SK-N-SH (cell line): Measurements from ENCODE around the gene RNASE1. TPM values are rescaled to one million over a fixed set of nuclear protein-coding genes. Genes with fewer than 3 reads are reported as not detected.
"Not testable (repeated sequence)": the region's sequence is repeated elsewhere in the genome, so short reads cannot be mapped to it uniquely, and the experiment has no call there.

ENCODE experiments used
- CTCF ChIA-PET: fragments of 300-600, 350-600 bp; formaldehyde crosslinking; extraction: SDS; loops from one replicate; lab custom pipeline; 2021; lab: Yijun Ruan, JAX
- POLR2A ChIA-PET: fragments of 350-600 bp; sonication (Branson Sonifier 250); formaldehyde crosslinking; extraction: SDS; loops from one replicate; lab custom pipeline; 2020; ENCODE audit warnings: antibody characterized with exemption, inconsistent platforms; lab: Yijun Ruan, JAX
- DNase-seq: peaks from one replicate; pipeline ENCODE4 v3.0.0; 2012
- H2AFZ ChIP-seq: fragments of 200-600 bp; sonication (generic); 2 replicates; pipeline ENCODE4 v1.8.1; 2016; ENCODE audit warnings: antibody characterized with exemption, mild to moderate bottlenecking, low read depth
- H3F3A ChIP-seq: fragments of 200-600 bp; sonication (generic); replicated peaks from 2 replicates; pipeline ENCODE3; 2016; ENCODE audit warnings: antibody characterized with exemption, mild to moderate bottlenecking; ENCODE audit not compliant: insufficient read depth
- H3K27ac ChIP-seq, 2 experiments: fragments of 200-500 bp in 1 of 2; fragments of 200-600 bp in 1 of 2; sonication (Bioruptor generic) in 1 of 2; sonication (generic), shearing (Covaris generic) in 1 of 2; 2 replicates each; pipeline versions ENCODE4 v1.5.1 to v1.6.1; 2014 to 2016; ENCODE audit warnings: low read depth in 2 of 2, inconsistent platforms in 1 of 2, low read length in 1 of 2, mild to moderate bottlenecking in 1 of 2, mixed read lengths in 1 of 2
- H3K27me3 ChIP-seq: fragments of 200-600 bp; sonication (generic), shearing (Covaris generic); 2 replicates; pipeline ENCODE4 v1.6.1; 2016; ENCODE audit warnings: mixed run types; ENCODE audit not compliant: insufficient read depth
- H3K36me3 ChIP-seq, 2 experiments: fragments of 200-500 bp in 1 of 2; fragments of 200-600 bp in 1 of 2; sonication (Bioruptor generic) in 1 of 2; sonication (generic) in 1 of 2; replicated peaks in 1 of 2; 2 replicates each; pipeline versions ENCODE3 to v1.5.1; 2014 to 2016; ENCODE audit warnings: low read length in 1 of 2, mild to moderate bottlenecking in 1 of 2; ENCODE audit not compliant: insufficient read depth in 2 of 2, control insufficient read depth in 1 of 2
- H3K4me1 ChIP-seq, 2 experiments: fragments of 200-500 bp in 1 of 2; fragments of 200-600 bp in 1 of 2; sonication (Bioruptor generic) in 1 of 2; sonication (generic), shearing (Covaris generic) in 1 of 2; 2 replicates each; pipeline versions ENCODE4 v1.5.1 to v1.6.1; 2014 to 2016; ENCODE audit warnings: low read depth in 1 of 2, low read length in 1 of 2, mixed run types in 1 of 2; ENCODE audit not compliant: insufficient read depth in 2 of 2, control insufficient read depth in 1 of 2
- H3K4me2 ChIP-seq: fragments of 200-600 bp; sonication (generic), shearing (Covaris generic); 2 replicates; pipeline ENCODE4 v1.6.1; 2017; ENCODE audit warnings: mixed run types
- H3K4me3 ChIP-seq, 2 experiments: fragments of 200-500 bp in 1 of 2; fragments of 200-600 bp in 1 of 2; sonication (Bioruptor generic) in 1 of 2; sonication (generic), shearing (Covaris generic) in 1 of 2; 2 replicates each; pipeline versions ENCODE4 v1.5.1 to v1.8.1; 2014 to 2016; ENCODE audit warnings: low read depth in 2 of 2, inconsistent platforms in 1 of 2, low read length in 1 of 2, mild to moderate bottlenecking in 1 of 2, mixed read lengths in 1 of 2, moderate library complexity in 1 of 2
- H3K79me2 ChIP-seq: fragments of 200-600 bp; sonication (generic); 2 replicates; pipeline ENCODE4 v1.8.1; 2017; ENCODE audit warnings: mild to moderate bottlenecking; ENCODE audit not compliant: insufficient read depth
- H3K9ac ChIP-seq: fragments of 200-600 bp; sonication (generic); 2 replicates; pipeline ENCODE4 v1.6.1; 2017; ENCODE audit warnings: mixed run types
- H3K9me2 ChIP-seq: fragments of 200-600 bp; sonication (generic); 2 replicates; pipeline ENCODE4 v1.6.1; 2017; ENCODE audit warnings: mixed run types
- H3K9me3 ChIP-seq: fragments of 200-600 bp; sonication (generic); 2 replicates; pipeline ENCODE4 v1.6.1; 2017; ENCODE audit warnings: mixed run types, mild to moderate bottlenecking, moderate library complexity
- H4K20me1 ChIP-seq: fragments of 200-600 bp; sonication (generic); 2 replicates; pipeline ENCODE4 v1.6.1; 2017; ENCODE audit warnings: mild to moderate bottlenecking, mixed run types; ENCODE audit not compliant: insufficient read depth
- IRF3 ChIP-seq: fragments of 150-350 bp; IDR thresholded peaks from 2 replicates; pipeline ENCODE4 v1.6.1; 2016; ENCODE audit warnings: mild to moderate bottlenecking, low read depth, low read length
- WGBS: methylation state at CpG from one replicate; pipeline ENCODE4 v1.1.6; 2017; ENCODE audit warnings: low lambda C conversion rate; 5-methylcytosine and 5-hydroxymethylcytosine counted together
- polyA plus RNA-seq, 3 experiments: library from polyadenylated mRNA; depleted of rRNA; stranded (reverse); fragments of >200 nt; gene quantifications; 2 replicates each; pipeline ENCODE4 v1.2.3, GENCODE V29; 2012

Gene RNASE1
- polyA plus RNA-seq, 1 of the 3 experiments (the other 2 are of a cell fraction): not detected

- Histone ChIP-seq H3K9ac (no peak overlapping the region), H2AFZ (no peak overlapping the region), H3F3A (no peaks in the 10 kb centered on the region), H4K20me1 (no peaks in the 10 kb centered on the region)
- CTCF ChIA-PET: no interaction called here
- no peak for TF ChIP-seq IRF3
- TF ChIP-seq, all 33 proteins: peak for 0
- Histone ChIP-seq H3K36me3 (no peaks in the 10 kb centered on the region), H3K27ac (no peak overlapping the region), H3K4me3 (no peak overlapping the region), H3K27me3 (peaks cover 2% of the 10 kb centered on the region; the same call in 1 of the 2 replicates), H3K4me1 (no peaks in the 10 kb centered on the region), H3K9me3 (no peaks in the 10 kb centered on the region), H3K79me2 (no peaks in the 10 kb centered on the region), H3K9me2 (no peaks in the 10 kb centered on the region), H3K4me2 (no peak overlapping the region)
- POLR2A ChIA-PET: no interaction called here
- DNase-seq: no peak
- 7% methylated on average over 3 of the region's 3 CpGs for WGBS
These were observed 24.7 kb upstream of the RNASE1 start for GRCh38 chr14:20827326-20827725.

- H3F3A ChIP-seq, CTCF ChIA-PET, H3K4me1 ChIP-seq, H2AFZ ChIP-seq, H3K27me3 ChIP-seq, H3K36me3 ChIP-seq, H3K4me2 ChIP-seq, H3K79me2 ChIP-seq, H3K9me2 ChIP-seq, H3K4me3 ChIP-seq, H3K27ac ChIP-seq, H3K9ac ChIP-seq, POLR2A ChIA-PET, H4K20me1 ChIP-seq, H3K9me3 ChIP-seq, DNase-seq: not testable (repeated sequence)
- WGBS: 22% methylated on average over 1 of the region's 1 CpG
These were observed 24.0 kb upstream of the RNASE1 start for GRCh38 chr14:20826666-20827065.

- Histone ChIP-seq H3K9me3 (no peaks in the 10 kb centered on the region), H3K79me2 (no peaks in the 10 kb centered on the region), H3F3A (no peaks in the 10 kb centered on the region), H3K4me1 (no peaks in the 10 kb centered on the region), H3K27ac (no peak overlapping the region), H3K36me3 (no peaks in the 10 kb centered on the region), H3K4me2 (no peak overlapping the region), H3K4me3 (no peak overlapping the region), H2AFZ (no peak overlapping the region), H4K20me1 (no peaks in the 10 kb centered on the region), H3K9ac (no peak overlapping the region), H3K9me2 (no peaks in the 10 kb centered on the region), H3K27me3 (peaks cover 27% of the 10 kb centered on the region; the same call in 1 of the 2 replicates)
- 8% methylated on average over 8 of the region's 8 CpGs for WGBS
- no peak for DNase-seq
- TF ChIP-seq IRF3: no peak
- POLR2A ChIA-PET: no interaction called here
- CTCF ChIA-PET: interaction anchor here (1.1 kb wide), 1 partner anchor 50 kb away, joined by 3 read pairs; no protein-coding TSS in a partner anchor
These were observed 21.2 kb upstream of the RNASE1 start for GRCh38 chr14:20823859-20824258.

- DNase-seq, H3K4me2 ChIP-seq, H3K9me3 ChIP-seq, H3K4me3 ChIP-seq, H3K9ac ChIP-seq, H2AFZ ChIP-seq, CTCF ChIA-PET, H3F3A ChIP-seq, H3K27ac ChIP-seq, POLR2A ChIA-PET, H3K4me1 ChIP-seq, H3K9me2 ChIP-seq, H4K20me1 ChIP-seq, H3K79me2 ChIP-seq, H3K36me3 ChIP-seq: not testable (repeated sequence)
- 15% methylated on average over 3 of the region's 3 CpGs for WGBS
- H3K27me3 ChIP-seq: peaks cover 29% of the 10 kb centered on the region; the same call in 1 of the 2 replicates
These were observed 19.0 kb upstream of the RNASE1 start for GRCh38 chr14:20821521-20822108.
